ENCODE measurements around the gene F7. TPM values are rescaled to one million over a fixed set of nuclear protein-coding genes. Genes with fewer than 3 reads are reported as not detected.
"Not testable (repeated sequence)": the region's sequence is repeated elsewhere in the genome, so short reads cannot be mapped to it uniquely, and the experiment has no call there.

F7 gene
- total RNA-seq, 1 experiment from 2014 or later = 0.28 TPM

GRCh38 chr13:113157206-113157928, 51.8 kb downstream of the F7 start:
- H3K27me3 ChIP-seq (ENCODE audit: control insufficient read depth, insufficient read depth, low read length) = peaks cover 11% of the 10 kb centered on the region
- no peaks in the 10 kb centered on the region for H3K36me3 ChIP-seq (replicated peaks; ENCODE audit: control insufficient read depth, insufficient read depth, low read length)
- no peak overlapping the region for H3K4me3 ChIP-seq (ENCODE audit: insufficient read depth, low read depth, low read length)
- no peak for DNase-seq

DNA sequence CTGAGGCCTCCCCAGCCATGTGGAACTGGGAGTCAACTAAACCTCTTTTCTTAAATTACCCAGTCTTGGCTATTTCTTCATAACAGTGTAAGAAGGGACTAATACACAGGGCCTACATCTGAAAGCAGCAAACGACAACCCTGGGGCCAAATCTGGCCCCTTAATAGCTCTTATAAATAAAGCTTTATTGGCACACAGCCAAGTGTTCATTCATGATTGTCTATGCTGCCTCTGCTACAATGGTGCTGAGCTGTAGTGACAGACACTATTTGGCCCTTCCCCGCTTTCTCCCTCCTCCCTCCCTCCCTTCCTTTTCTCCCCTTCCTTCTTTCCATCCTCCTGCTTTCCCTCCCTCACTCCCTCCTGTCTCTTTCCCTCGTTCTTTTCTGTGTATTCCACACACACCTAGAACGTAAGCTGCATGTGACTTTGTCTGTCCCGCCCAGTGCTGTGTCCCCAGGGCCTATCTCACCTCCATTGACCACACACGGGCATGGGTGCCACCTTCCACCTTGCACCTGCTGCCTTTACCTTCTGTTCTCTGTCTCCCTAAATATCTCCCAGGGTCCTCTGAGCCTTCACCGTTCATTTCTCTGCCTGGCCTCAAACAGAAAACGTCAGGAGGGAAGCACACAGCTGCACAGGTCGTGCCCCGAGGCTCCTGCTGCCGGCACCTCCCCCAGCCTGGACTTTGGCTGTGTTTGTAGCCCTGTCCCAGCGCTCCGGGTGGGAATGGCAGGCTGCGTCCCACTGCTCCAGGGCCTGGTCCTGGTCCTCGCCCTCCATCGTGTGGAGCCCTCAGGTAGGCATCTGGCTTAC, 52.5 kb downstream of the F7 start, which contains the start of gene PROZ:
Gene PROZ, plus strand, starts transcription at position 720 of the 819 bp plus-strand sequence. Its CDS starts 13 bp downstream, at position 733.
- H3K27me3 ChIP-seq (ENCODE audit: control insufficient read depth, insufficient read depth, low read length) = peaks cover 4% of the 10 kb centered on the region
- DNase-seq = no peak
- no peaks in the 10 kb centered on the region for H3K36me3 ChIP-seq (replicated peaks; ENCODE audit: control insufficient read depth, insufficient read depth, low read length)
- H3K4me3 ChIP-seq (ENCODE audit: insufficient read depth, low read depth, low read length) = no peak within 1 kb of the TSS

GRCh38 chr13:113158946-113159345, 53.4 kb downstream of the F7 start:
- peak; percentile 86 for DNase-seq
- no peaks in the 10 kb centered on the region; the same call in 1 of the 2 replicates for H3K27me3 ChIP-seq (ENCODE audit: control insufficient read depth, insufficient read depth, low read length)
- H3K36me3 ChIP-seq (replicated peaks; ENCODE audit: control insufficient read depth, insufficient read depth, low read length) = no peaks in the 10 kb centered on the region
- H3K4me3 ChIP-seq (ENCODE audit: insufficient read depth, low read depth, low read length) = no peak overlapping the region

DNA sequence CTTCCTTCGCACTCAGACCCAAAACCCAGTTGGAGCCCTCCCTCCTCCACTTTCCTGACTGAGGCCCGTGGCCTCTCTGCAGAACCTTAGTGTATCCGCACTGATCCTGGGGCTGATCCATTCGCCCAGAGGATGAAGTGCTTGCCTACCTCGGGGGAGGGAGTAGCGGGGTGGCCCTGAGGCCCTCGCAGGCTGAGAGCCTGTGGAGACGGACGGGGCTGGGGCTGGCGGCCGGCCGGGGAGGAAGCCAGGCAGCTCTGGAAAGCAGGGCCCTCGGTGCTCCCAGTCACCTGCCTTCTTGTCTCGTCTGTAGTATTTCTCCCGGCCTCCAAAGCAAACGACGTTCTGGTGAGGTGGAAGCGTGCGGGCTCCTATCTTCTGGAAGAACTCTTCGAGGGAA, 54.1 kb downstream of the F7 start:
- peak; percentile 73 for DNase-seq

GRCh38 chr13:113160983-113161382, 55.4 kb downstream of the F7 start:
- H3K36me3 ChIP-seq (replicated peaks; ENCODE audit: control insufficient read depth, insufficient read depth, low read length) = no peaks in the 10 kb centered on the region
- no peak for DNase-seq

More for the DNA sequence above, 54.1 kb downstream of the F7 start:
- Histone ChIP-seq H3K36me3 (replicated peaks; ENCODE audit: control insufficient read depth, insufficient read depth, low read length) (no peaks in the 10 kb centered on the region), H3K27me3 (ENCODE audit: control insufficient read depth, insufficient read depth, low read length) (no peaks in the 10 kb centered on the region; the same call in 1 of the 2 replicates), H3K4me3 (ENCODE audit: insufficient read depth, low read depth, low read length) (no peak overlapping the region)

GRCh38 chr13:113161433-113161832, 55.8 kb downstream of the F7 start:
- no peak overlapping the region for H3K4me3 ChIP-seq (ENCODE audit: insufficient read depth, low read depth, low read length)
- H3K27me3 ChIP-seq (ENCODE audit: control insufficient read depth, insufficient read depth, low read length) = no peaks in the 10 kb centered on the region; the same call in 1 of the 2 replicates
- H3K36me3 ChIP-seq (replicated peaks; ENCODE audit: control insufficient read depth, insufficient read depth, low read length) = no peaks in the 10 kb centered on the region
- no peak for DNase-seq

More at GRCh38 chr13:113160983-113161382, 55.4 kb downstream of the F7 start:
- no peak overlapping the region for H3K4me3 ChIP-seq (ENCODE audit: insufficient read depth, low read depth, low read length)
- H3K27me3 ChIP-seq (ENCODE audit: control insufficient read depth, insufficient read depth, low read length) = no peaks in the 10 kb centered on the region; the same call in 1 of the 2 replicates

DNA sequence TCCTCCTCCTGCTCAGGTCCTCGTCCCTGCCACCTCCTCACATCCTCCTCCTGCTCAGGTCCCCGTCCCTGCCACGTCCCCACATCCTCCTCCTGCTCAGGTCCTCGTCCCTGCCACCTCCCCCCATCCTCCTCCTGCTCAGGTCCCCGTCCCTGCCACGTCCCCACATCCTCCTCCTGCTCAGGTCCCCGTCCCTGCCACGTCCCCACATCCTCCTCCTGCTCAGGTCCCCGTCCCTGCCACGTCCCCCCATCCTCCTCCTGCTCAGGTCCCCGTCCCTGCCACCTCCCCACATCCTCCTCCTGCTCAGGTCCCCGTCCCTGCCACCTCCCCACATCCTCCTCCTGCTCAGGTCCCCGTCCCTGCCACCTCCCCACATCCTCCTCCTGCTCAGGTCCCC, 56.4 kb downstream of the F7 start:
- H3K27me3 ChIP-seq (ENCODE audit: control insufficient read depth, insufficient read depth, low read length); H3K36me3 ChIP-seq (replicated peaks; ENCODE audit: control insufficient read depth, insufficient read depth, low read length); DNase-seq; H3K4me3 ChIP-seq (ENCODE audit: insufficient read depth, low read depth, low read length): not testable (repeated sequence)

- Histone ChIP-seq H3K4me3 (ENCODE audit: insufficient read depth, low read depth, low read length) (no peak overlapping the region), H3K36me3 (replicated peaks; ENCODE audit: control insufficient read depth, insufficient read depth, low read length) (no peaks in the 10 kb centered on the region), H3K27me3 (ENCODE audit: control insufficient read depth, insufficient read depth, low read length) (no peaks in the 10 kb centered on the region; the same call in 1 of the 2 replicates)
- peak; percentile 79 for DNase-seq
Measured at GRCh38 chr13:113162783-113163685, 57.4 kb downstream of the F7 start.

- Histone ChIP-seq H3K36me3 (replicated peaks; ENCODE audit: control insufficient read depth, insufficient read depth, low read length) (peaks cover under 1% of the 10 kb centered on the region; the same call in 1 of the 2 replicates), H3K27me3 (ENCODE audit: control insufficient read depth, insufficient read depth, low read length) (no peaks in the 10 kb centered on the region; the same call in 1 of the 2 replicates), H3K4me3 (ENCODE audit: insufficient read depth, low read depth, low read length) (no peak overlapping the region)
- DNase-seq = no peak
Measured at GRCh38 chr13:113164492-113164891, 58.9 kb downstream of the F7 start.

- H3K27me3 ChIP-seq (ENCODE audit: control insufficient read depth, insufficient read depth, low read length) = no peaks in the 10 kb centered on the region; the same call in 1 of the 2 replicates
- peaks cover 5% of the 10 kb centered on the region for H3K36me3 ChIP-seq (replicated peaks; ENCODE audit: control insufficient read depth, insufficient read depth, low read length)
- no peak for DNase-seq
- H3K4me3 ChIP-seq (ENCODE audit: insufficient read depth, low read depth, low read length) = no peak overlapping the region
Measured at GRCh38 chr13:113166266-113166665, 60.7 kb downstream of the F7 start.

GRCh38 chr13:113166681-113167080, 61.1 kb downstream of the F7 start:
- no peak overlapping the region for H3K4me3 ChIP-seq (ENCODE audit: insufficient read depth, low read depth, low read length)
- H3K36me3 ChIP-seq (replicated peaks; ENCODE audit: control insufficient read depth, insufficient read depth, low read length) = peaks cover 5% of the 10 kb centered on the region
- DNase-seq = no peak
- no peaks in the 10 kb centered on the region; the same call in 1 of the 2 replicates for H3K27me3 ChIP-seq (ENCODE audit: control insufficient read depth, insufficient read depth, low read length)

DNA sequence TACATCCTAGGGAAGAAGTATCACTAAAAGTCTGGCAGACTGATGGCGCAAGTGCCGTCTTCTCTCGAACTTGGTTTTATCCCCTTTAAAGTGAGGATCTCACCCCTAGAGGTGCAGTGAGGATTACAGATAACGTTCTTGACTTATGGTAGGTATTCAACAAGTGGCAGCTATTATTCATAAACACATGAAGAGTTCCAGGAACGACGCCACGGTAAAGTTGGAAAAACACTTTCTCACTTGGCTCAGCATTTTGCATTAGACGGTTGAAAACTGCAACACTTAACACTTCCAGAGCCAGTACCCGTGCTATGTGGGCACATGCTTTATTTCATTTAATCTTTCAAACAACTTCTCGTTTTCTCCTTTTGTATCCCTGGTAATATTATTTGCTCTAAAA, 61.6 kb downstream of the F7 start:
- Histone ChIP-seq H3K27me3 (ENCODE audit: control insufficient read depth, insufficient read depth, low read length) (no peaks in the 10 kb centered on the region; the same call in 1 of the 2 replicates), H3K36me3 (replicated peaks; ENCODE audit: control insufficient read depth, insufficient read depth, low read length) (peaks cover 9% of the 10 kb centered on the region), H3K4me3 (ENCODE audit: insufficient read depth, low read depth, low read length) (no peak overlapping the region)
- DNase-seq = no peak

- peaks cover 9% of the 10 kb centered on the region for H3K36me3 ChIP-seq (replicated peaks; ENCODE audit: control insufficient read depth, insufficient read depth, low read length)
- DNase-seq = no peak
- H3K27me3 ChIP-seq (ENCODE audit: control insufficient read depth, insufficient read depth, low read length) = no peaks in the 10 kb centered on the region; the same call in 1 of the 2 replicates
Measured at GRCh38 chr13:113167575-113167974, 62.0 kb downstream of the F7 start.

GRCh38 chr13:113168211-113168610, 62.6 kb downstream of the F7 start:
- DNase-seq = no peak
- Histone ChIP-seq H3K27me3 (ENCODE audit: control insufficient read depth, insufficient read depth, low read length) (no peaks in the 10 kb centered on the region), H3K4me3 (ENCODE audit: insufficient read depth, low read depth, low read length) (no peak overlapping the region), H3K36me3 (replicated peaks; ENCODE audit: control insufficient read depth, insufficient read depth, low read length) (peaks cover 9% of the 10 kb centered on the region)

More at GRCh38 chr13:113167575-113167974, 62.0 kb downstream of the F7 start:
- no peak overlapping the region for H3K4me3 ChIP-seq (ENCODE audit: insufficient read depth, low read depth, low read length)

All from H7 (cell line).